ENCODE data around the gene NLGN1.

Gene NLGN1

GRCh38 chr3:173630849-173631248, 233.3 kb downstream of the NLGN1 start:
- TF ChIP-seq REST (IDR thresholded peaks at IDR 0.05; ENCODE audit: insufficient read depth in 1 of 2, low read depth in 2 of 2, low read length in 2 of 2) (no peak), TAF1 (IDR thresholded peaks at IDR 0.05; ENCODE audit: borderline replicate concordance, insufficient read depth, low read length) (no peak)

GRCh38 chr3:173632945-173633344, 235.4 kb downstream of the NLGN1 start:
- no peak for TF ChIP-seq FOXP2 (optimal IDR thresholded peaks at IDR 0.05; ENCODE audit: borderline replicate concordance, extremely low read depth, extremely low read length, insufficient read depth)

- TF ChIP-seq FOXP2 (optimal IDR thresholded peaks at IDR 0.05; ENCODE audit: borderline replicate concordance, extremely low read depth, extremely low read length, insufficient read depth) (no peak), POLR2AphosphoS5 (IDR thresholded peaks at IDR 0.05; ENCODE audit: low read depth, low read length) (no peak), SIN3A (IDR thresholded peaks at IDR 0.05; ENCODE audit: borderline replicate concordance, insufficient read depth, low read length) (no peak), TAF1 (IDR thresholded peaks at IDR 0.05; ENCODE audit: borderline replicate concordance, insufficient read depth, low read length) (no peak), REST (IDR thresholded peaks at IDR 0.05; ENCODE audit: insufficient read depth in 1 of 2, low read depth in 2 of 2, low read length in 2 of 2) (no peak)
These were observed 238.3 kb downstream of the NLGN1 start for GRCh38 chr3:173635826-173636225.

- TF ChIP-seq REST (IDR thresholded peaks at IDR 0.05; ENCODE audit: insufficient read depth in 1 of 2, low read depth in 2 of 2, low read length in 2 of 2) (no peak), TAF1 (IDR thresholded peaks at IDR 0.05; ENCODE audit: borderline replicate concordance, insufficient read depth, low read length) (no peak), FOXP2 (optimal IDR thresholded peaks at IDR 0.05; ENCODE audit: borderline replicate concordance, extremely low read depth, extremely low read length, insufficient read depth) (no peak), POLR2AphosphoS5 (IDR thresholded peaks at IDR 0.05; ENCODE audit: low read depth, low read length) (no peak), SIN3A (IDR thresholded peaks at IDR 0.05; ENCODE audit: borderline replicate concordance, insufficient read depth, low read length) (no peak)
These were observed 241.6 kb downstream of the NLGN1 start for GRCh38 chr3:173639098-173639497.

- TF ChIP-seq SIN3A (IDR thresholded peaks at IDR 0.05; ENCODE audit: borderline replicate concordance, insufficient read depth, low read length) (no peak), FOXP2 (optimal IDR thresholded peaks at IDR 0.05; ENCODE audit: borderline replicate concordance, extremely low read depth, extremely low read length, insufficient read depth) (no peak), REST (IDR thresholded peaks at IDR 0.05; ENCODE audit: insufficient read depth in 1 of 2, low read depth in 2 of 2, low read length in 2 of 2) (no peak), POLR2AphosphoS5 (IDR thresholded peaks at IDR 0.05; ENCODE audit: low read depth, low read length) (no peak), TAF1 (IDR thresholded peaks at IDR 0.05; ENCODE audit: borderline replicate concordance, insufficient read depth, low read length) (no peak)
These were observed 244.2 kb downstream of the NLGN1 start for GRCh38 chr3:173641696-173642095.
